Tibial nerve (tissue), 4 donors: ENCODE results near the gene GYPC.

Experiments used
- EP300 ChIP-seq, 2 donors: sonication (generic); formaldehyde crosslinking; IDR thresholded peaks; one replicate each; pipeline ENCODE4 v1.6.1; 2017; ENCODE audit warnings: antibody characterized with exemption in 2 of 2, mild to moderate bottlenecking in 1 of 2
- POLR2A ChIP-seq, 2 donors: fragments of 450-650 bp; IDR thresholded peaks; one replicate each; pipeline ENCODE4 v1.6.1; 2017; ENCODE audit warnings: antibody characterized with exemption in 2 of 2, mild to moderate bottlenecking in 2 of 2, moderate library complexity in 2 of 2
- TF ChIP-seq, protein P1 (sequence below), 5 experiments: fragments of 200-600 bp in 3 of 5; fragments of 450-650 bp in 2 of 5; sonication (generic) in 3 of 5; IDR thresholded peaks; one replicate each; pipeline ENCODE4 v1.5.1; 2016 to 2019; ENCODE audit warnings: antibody characterized with exemption in 5 of 5, mild to moderate bottlenecking in 3 of 5, moderate library complexity in 2 of 5

DNA sequence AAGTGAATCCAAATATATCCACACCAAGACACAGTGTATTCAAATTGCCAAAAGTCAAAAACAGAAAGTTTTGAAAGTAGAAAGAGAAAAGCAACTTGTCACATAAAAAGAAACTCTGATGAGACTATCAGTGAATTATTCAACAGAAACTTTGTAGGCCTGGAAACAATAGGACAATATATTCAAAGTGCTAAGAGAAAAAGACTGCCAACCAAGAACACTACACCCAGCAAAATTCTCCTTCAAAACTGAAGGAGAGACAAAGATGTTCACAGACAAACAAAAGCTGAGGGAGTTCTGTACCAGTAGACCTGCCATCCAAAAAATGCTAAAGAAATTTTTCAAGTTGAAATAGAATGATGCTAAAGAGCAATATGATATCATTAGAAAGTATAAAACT is 69.6 kb downstream of the GYPC start:
- TF ChIP-seq, protein P1, sequence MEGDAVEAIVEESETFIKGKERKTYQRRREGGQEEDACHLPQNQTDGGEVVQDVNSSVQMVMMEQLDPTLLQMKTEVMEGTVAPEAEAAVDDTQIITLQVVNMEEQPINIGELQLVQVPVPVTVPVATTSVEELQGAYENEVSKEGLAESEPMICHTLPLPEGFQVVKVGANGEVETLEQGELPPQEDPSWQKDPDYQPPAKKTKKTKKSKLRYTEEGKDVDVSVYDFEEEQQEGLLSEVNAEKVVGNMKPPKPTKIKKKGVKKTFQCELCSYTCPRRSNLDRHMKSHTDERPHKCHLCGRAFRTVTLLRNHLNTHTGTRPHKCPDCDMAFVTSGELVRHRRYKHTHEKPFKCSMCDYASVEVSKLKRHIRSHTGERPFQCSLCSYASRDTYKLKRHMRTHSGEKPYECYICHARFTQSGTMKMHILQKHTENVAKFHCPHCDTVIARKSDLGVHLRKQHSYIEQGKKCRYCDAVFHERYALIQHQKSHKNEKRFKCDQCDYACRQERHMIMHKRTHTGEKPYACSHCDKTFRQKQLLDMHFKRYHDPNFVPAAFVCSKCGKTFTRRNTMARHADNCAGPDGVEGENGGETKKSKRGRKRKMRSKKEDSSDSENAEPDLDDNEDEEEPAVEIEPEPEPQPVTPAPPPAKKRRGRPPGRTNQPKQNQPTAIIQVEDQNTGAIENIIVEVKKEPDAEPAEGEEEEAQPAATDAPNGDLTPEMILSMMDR (IDR thresholded peaks at IDR 0.05), result no peak
- no peak for TF ChIP-seq POLR2A (IDR thresholded peaks at IDR 0.05)
- no peak for TF ChIP-seq EP300 (IDR thresholded peaks at IDR 0.05)
